RWPE1 (cell line): ENCODE measurements around the gene FERMT3.

Source experiments
- CTCF ChIA-PET: fragments of 350-600 bp; sonication (Branson Sonifier 250); formaldehyde crosslinking; extraction: SDS; loops from one replicate; lab custom pipeline; 2021; lab: Yijun Ruan, JAX
- POLR2A ChIA-PET: fragments of 400-600 bp; formaldehyde crosslinking; extraction: SDS; loops from one replicate; lab custom pipeline; 2020; ENCODE audit warnings: antibody characterized with exemption; ENCODE audit not compliant: low non-redundant PET; lab: Yijun Ruan, JAX
- DNase-seq: peaks from one replicate; pipeline ENCODE4 v3.0.0; 2012; ENCODE audit warnings: low spot score
- H3K27ac ChIP-seq: fragments of 450-650 bp; 2 replicates; pipeline ENCODE4 v1.5.1; 2017
- TF ChIP-seq, protein P1 (sequence below): fragments of 450-650 bp; conservative IDR thresholded peaks from 2 replicates; pipeline ENCODE4 v1.5.1; 2017; ENCODE audit warnings: low read depth, mild to moderate bottlenecking

FERMT3 gene

DNA sequence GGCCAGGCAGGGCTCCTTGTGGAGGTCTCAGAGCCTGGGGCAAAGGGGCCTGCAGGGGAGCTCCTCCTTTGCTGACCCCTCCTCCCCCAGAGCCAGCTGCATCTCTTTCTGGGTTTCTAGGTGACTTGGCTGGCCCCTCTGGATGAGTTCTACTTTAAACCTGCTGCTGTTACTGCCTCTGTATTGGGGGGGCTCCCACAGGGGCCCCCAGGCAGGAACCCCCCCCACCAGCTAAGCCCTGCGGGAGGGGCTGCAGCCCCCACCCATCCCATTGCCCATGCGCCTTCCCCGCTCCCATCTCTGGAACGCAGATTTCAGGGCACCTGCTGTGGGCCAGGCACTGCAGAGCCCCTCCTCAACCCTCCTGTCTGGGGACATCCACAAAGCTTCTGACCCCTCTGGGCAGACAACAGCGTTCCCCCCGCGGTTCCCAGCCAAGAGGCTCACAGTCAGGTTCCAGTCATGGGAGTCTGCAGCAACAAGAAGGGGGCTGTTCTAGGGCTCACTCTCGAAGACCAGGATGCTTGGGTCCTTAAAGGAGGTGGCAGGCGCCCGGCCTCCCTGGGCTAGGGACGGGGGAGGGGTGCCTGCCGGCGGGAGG is 44.0 kb downstream of the FERMT3 start:
- POLR2A ChIA-PET, result interaction anchor here (0.6 to 0.7 kb wide), 2 partner anchors 9 to 18 kb away, joined by 3 read pairs; partner anchors contain the start of gene FKBP2
- CTCF ChIA-PET, result interaction anchor here (0.6 to 2.7 kb wide), 10 partner anchors 8 to 102 kb away, joined by 3 to 19 read pairs (median 6); no protein-coding TSS in a partner anchor
- no peak for DNase-seq
- H3K27ac ChIP-seq, result peak overlapping the region; percentile 98
- TF ChIP-seq, protein P1, sequence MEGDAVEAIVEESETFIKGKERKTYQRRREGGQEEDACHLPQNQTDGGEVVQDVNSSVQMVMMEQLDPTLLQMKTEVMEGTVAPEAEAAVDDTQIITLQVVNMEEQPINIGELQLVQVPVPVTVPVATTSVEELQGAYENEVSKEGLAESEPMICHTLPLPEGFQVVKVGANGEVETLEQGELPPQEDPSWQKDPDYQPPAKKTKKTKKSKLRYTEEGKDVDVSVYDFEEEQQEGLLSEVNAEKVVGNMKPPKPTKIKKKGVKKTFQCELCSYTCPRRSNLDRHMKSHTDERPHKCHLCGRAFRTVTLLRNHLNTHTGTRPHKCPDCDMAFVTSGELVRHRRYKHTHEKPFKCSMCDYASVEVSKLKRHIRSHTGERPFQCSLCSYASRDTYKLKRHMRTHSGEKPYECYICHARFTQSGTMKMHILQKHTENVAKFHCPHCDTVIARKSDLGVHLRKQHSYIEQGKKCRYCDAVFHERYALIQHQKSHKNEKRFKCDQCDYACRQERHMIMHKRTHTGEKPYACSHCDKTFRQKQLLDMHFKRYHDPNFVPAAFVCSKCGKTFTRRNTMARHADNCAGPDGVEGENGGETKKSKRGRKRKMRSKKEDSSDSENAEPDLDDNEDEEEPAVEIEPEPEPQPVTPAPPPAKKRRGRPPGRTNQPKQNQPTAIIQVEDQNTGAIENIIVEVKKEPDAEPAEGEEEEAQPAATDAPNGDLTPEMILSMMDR, result no peak

DNA sequence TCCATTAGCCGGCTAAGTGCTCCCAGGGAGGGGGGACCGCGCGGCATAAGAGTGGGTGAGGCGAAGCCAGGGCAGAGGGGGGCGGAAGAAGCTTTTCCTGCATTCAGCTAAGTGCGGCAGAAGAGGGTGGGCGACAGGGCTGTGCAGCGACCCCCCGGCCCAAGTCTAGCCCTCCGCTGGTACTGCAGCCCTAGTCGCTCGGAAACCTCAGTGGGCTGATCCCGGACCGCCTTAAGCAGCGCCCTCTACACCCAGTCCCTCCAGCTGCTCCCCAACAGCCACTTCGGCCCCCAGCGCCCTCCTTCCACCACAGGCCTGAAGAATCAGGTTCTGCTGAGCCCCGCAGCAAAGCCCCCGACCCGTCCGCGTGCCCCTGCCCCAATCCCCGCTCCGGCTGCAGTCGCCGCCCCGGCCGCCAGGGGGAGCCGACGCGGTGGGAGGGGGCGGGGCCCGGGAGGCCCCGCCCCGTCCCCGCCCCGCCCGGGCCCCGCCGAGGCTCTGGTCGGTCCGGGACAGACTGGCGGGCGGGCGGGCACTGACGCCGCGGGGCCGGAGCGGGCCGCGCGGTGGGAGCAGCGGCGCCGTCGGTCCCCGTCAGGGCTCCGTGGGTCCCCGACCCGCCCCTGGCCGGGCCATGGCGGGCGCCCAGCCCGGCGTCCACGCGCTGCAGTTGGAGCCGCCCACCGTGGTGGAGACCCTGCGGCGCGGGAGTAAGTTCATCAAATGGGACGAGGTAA is 44.7 kb downstream of the FERMT3 start, which contains the start of gene PLCB3:
Gene PLCB3 (plus strand): TSS at position 515 of the 737 bp plus-strand sequence. CDS start 120 bp downstream, at position 635.
- ChIA-PET CTCF (interaction anchor here (0.6 to 2.7 kb wide), 10 partner anchors 12 to 101 kb away, joined by 3 to 19 read pairs (median 4); no protein-coding TSS in a partner anchor), POLR2A (interaction anchor here (1.4 kb wide), 1 partner anchor 16 kb away, joined by 4 read pairs; no protein-coding TSS in a partner anchor)
- peak within 1 kb of the TSS; percentile 98 for H3K27ac ChIP-seq
- TF ChIP-seq, protein P1, result peak; percentile 87
- no peak for DNase-seq

DNA sequence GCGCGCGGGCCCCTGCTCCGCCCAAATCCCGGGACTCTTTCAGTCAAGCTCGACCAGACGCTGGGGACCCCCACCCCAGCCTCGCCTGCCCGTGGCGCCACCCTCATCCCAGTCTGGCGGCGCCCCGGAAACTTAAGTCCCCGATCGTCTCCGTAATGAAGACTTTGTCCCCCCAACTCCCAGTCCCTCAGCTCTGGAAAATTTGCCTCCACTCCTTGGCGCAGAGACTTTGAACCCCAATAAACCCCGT is 45.2 kb downstream of the FERMT3 start:
- CTCF ChIA-PET, result interaction anchor here (0.6 to 2.7 kb wide), 6 partner anchors 12 to 50 kb away, joined by 3 to 19 read pairs (median 4); no protein-coding TSS in a partner anchor
- TF ChIP-seq, protein P1, result no peak
- no peak for DNase-seq
- POLR2A ChIA-PET, result interaction anchor here (1.4 kb wide), 1 partner anchor 16 kb away, joined by 4 read pairs; no protein-coding TSS in a partner anchor
- H3K27ac ChIP-seq, result peak overlapping the region; percentile 98

DNA sequence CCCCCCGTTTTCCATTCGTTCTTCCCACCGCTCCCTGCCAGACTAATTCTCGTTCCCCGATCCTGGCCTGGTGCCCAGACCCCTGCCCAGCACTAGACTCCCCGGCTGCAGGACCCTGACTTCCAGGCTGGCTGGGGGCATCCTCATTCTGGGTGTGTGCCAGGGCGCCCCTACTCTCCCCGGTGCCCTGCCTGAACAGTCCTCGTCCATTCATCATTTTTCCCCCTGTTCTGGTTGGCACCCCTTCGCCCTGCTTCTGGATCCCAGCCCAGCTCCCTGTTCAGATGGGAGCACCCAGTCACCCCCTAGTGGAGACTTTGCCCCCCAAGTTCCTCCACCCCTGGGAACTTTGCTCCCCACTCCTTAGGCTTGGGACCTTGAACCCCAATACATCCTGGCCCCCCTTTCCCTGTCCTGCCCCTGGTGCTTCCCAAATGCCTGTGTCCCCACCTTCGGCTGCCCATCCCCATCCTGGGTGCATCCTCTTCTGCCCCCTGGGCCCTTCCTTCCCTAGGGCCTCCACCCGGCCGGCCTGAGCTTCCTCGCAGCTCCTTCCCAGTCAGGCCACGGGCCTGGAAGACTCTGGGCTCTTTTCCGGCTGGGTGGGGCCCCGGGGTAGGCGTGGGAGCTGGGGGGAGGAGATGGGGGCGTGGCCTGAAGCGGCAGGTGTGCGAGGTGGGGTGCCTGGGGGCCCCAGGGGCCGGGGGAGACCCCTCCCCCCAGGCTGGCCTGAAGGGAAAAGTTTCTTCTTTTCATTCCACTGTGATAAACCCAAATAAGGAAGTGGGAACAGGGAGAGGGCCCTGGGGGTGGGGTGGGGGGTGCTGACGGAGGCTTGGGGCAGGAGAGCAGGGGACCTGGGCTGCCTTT is 45.7 kb downstream of the FERMT3 start:
- DNase-seq, result no peak
- peak overlapping the region; percentile 98 for H3K27ac ChIP-seq
- TF ChIP-seq, protein P1, result peak; percentile 47
- ChIA-PET CTCF (interaction anchor here (0.6 to 2.7 kb wide), 9 partner anchors 9 to 66 kb away, joined by 3 to 19 read pairs (median 3); partner anchors contain the start of gene STIP1), POLR2A (interaction anchor here (0.6 to 1.4 kb wide), 3 partner anchors 11 to 17 kb away, joined by 4 read pairs; partner anchors contain the start of gene FKBP2)

DNA sequence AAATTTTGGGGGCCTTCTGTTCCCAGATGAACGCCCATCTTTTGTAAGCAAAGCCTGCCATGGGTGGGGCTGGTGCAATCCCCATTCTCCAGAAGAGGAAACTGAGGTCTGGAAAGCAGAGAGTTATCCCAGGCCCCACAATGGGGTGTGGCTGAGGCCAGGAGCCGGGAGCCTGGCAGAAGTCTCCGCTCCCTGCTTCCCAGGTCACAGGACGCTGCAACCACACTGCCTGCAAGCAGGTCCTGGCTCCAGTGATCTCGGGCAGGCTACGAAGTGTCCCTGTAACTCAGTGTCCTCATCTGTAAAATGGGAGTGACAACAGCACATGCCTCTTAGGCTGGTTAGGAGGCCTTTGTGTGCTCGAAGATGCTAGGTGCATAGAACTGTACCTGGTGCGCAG is 46.5 kb downstream of the FERMT3 start:
- TF ChIP-seq, protein P1, result no peak
- DNase-seq, result no peak
- peak overlapping the region; percentile 98 for H3K27ac ChIP-seq
- ChIA-PET POLR2A (interaction anchor here (0.6 to 1.0 kb wide), 2 partner anchors 12 to 16 kb away, joined by 4 to 6 read pairs; no protein-coding TSS in a partner anchor), CTCF (no interaction called here)

DNA sequence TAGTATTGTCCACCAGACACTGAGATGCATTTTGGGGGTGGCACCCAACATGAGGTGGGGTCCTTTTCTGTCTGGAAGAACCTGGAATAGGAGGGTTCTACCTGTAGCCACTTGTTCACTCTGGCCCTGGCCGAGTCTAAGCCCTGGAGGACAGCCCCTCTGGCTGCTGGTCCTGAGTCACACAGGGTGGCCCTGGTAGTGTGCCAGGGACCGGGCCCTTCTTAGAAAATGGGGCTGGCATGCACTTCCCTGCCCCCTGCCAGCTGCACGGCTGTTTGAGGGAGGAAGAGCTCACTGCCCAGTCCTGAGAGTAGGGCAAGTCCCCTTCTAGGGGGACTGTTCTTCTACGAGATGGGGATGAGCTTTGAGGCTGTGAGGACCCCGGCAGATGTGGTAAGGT is 47.0 kb downstream of the FERMT3 start:
- CTCF ChIA-PET, result no interaction called here
- no peak for DNase-seq
- TF ChIP-seq, protein P1, result no peak
- peak overlapping the region; percentile 98 for H3K27ac ChIP-seq
- POLR2A ChIA-PET, result interaction anchor here (1.0 kb wide), 1 partner anchor 12 kb away, joined by 6 read pairs; no protein-coding TSS in a partner anchor
